SK-N-MC (cell line): Measurements from ENCODE around the gene TGM1.

Experiments
- DNase-seq: peaks from one replicate; pipeline ENCODE4 v3.0.0-alpha.2; 2011; ENCODE audit warnings: low read depth, low spot score
- H3K27ac ChIP-seq: fragments of 200-600 bp; sonication (generic); 2 replicates; pipeline ENCODE4 v1.5.1; 2016; ENCODE audit warnings: mixed run types
- H3K36me3 ChIP-seq: fragments of 200-600 bp; sonication (generic); 2 replicates; pipeline ENCODE4 v1.6.1; 2017; ENCODE audit warnings: antibody characterized with exemption, low read length, mixed read lengths; ENCODE audit not compliant: insufficient read depth
- H3K4me3 ChIP-seq: fragments of 200-600 bp; sonication (generic); 2 replicates; pipeline ENCODE4 v1.5.1; 2016
- H3K9ac ChIP-seq: fragments of 200-600 bp; sonication (generic); 2 replicates; pipeline ENCODE4 v1.8.0; 2017; ENCODE audit warnings: mixed run types, mixed read lengths; ENCODE audit not compliant: insufficient read length
- H3K9me3 ChIP-seq: fragments of 200-600 bp; sonication (generic); 2 replicates; pipeline ENCODE4 v1.6.1; 2017; ENCODE audit warnings: low read depth, mild to moderate bottlenecking, antibody characterized with exemption, low read length, moderate library complexity, mixed read lengths
- EZH2 ChIP-seq: fragments of 200-600 bp; sonication (generic); IDR thresholded peaks from one replicate; pipeline ENCODE4 v1.6.1; 2017; ENCODE audit warnings: antibody characterized with exemption
- FOXP2 ChIP-seq: optimal IDR thresholded peaks from 2 replicates; pipeline ENCODE3; 2011; ENCODE audit warnings: mild to moderate bottlenecking, moderate library complexity; ENCODE audit not compliant: insufficient read depth; ENCODE audit errors: extremely low read length, control extremely low read depth
- POLR2AphosphoS5 ChIP-seq: IDR thresholded peaks from 2 replicates; pipeline ENCODE4 v1.6.1; 2012; ENCODE audit warnings: mild to moderate bottlenecking, low read depth, low read length, borderline replicate concordance

Gene TGM1

GRCh38 chr14:24262821-24263733 is at the start of gene TGM1:
TSS of gene TGM1 (minus strand) at chr14:24263177. CDS start at chr14:24262352, 825 bp downstream.
- H3K27ac ChIP-seq = no peak within 1 kb of the TSS
- H3K9me3 ChIP-seq = no peaks in the 10 kb centered on the region
- DNase-seq = no peak
- H3K36me3 ChIP-seq = no peaks in the 10 kb centered on the region
- H3K9ac ChIP-seq = no peak within 1 kb of the TSS
- TF ChIP-seq EZH2 (no peak), FOXP2 (no peak), POLR2AphosphoS5 (no peak)
- H3K4me3 ChIP-seq = no peak within 1 kb of the TSS

GRCh38 chr14:24311837-24312615 is 49.0 kb upstream of the TGM1 start:
- Histone ChIP-seq H3K9me3 (no peaks in the 10 kb centered on the region), H3K27ac (no peak overlapping the region), H3K36me3 (0 out of 2 replicates have a peak, but pooled peaks cover under 1% of the 10 kb centered on the region), H3K9ac (no peak overlapping the region), H3K4me3 (no peak overlapping the region)
- TF ChIP-seq FOXP2 = no peak
- no peak for TF ChIP-seq EZH2
- no peak for TF ChIP-seq POLR2AphosphoS5
- no peak for DNase-seq

GRCh38 chr14:24310646-24311604 is 47.9 kb upstream of the TGM1 start, which contains the start of gene LTB4R:
TSS of gene LTB4R (plus strand) at chr14:24311502. CDS start at chr14:24315652, 4,150 bp downstream.
- peaks cover 9% of the 10 kb centered on the region; the same call in 1 of the 2 replicates for H3K36me3 ChIP-seq
- H3K4me3 ChIP-seq = no peak within 1 kb of the TSS
- no peak within 1 kb of the TSS for H3K9ac ChIP-seq
- DNase-seq = no peak
- H3K27ac ChIP-seq = no peak within 1 kb of the TSS
- H3K9me3 ChIP-seq = no peaks in the 10 kb centered on the region
- TF ChIP-seq FOXP2 (no peak), EZH2 (no peak), POLR2AphosphoS5 (no peak)

GRCh38 chr14:24310265-24310645 is 47.3 kb upstream of the TGM1 start:
- H3K4me3 ChIP-seq = no peak overlapping the region
- H3K27ac ChIP-seq = no peak overlapping the region

GRCh38 chr14:24309538-24310264 is 46.7 kb upstream of the TGM1 start, which contains the start of gene LTB4R2:
TSS of gene LTB4R2 (plus strand) at chr14:24310140. CDS start at chr14:24310665, 525 bp downstream.
- Histone ChIP-seq H3K9ac (no peak within 1 kb of the TSS), H3K4me3 (no peak within 1 kb of the TSS), H3K9me3 (no peaks in the 10 kb centered on the region), H3K36me3 (peaks cover 21% of the 10 kb centered on the region; the same call in 1 of the 2 replicates), H3K27ac (no peak within 1 kb of the TSS)
- no peak for DNase-seq
- TF ChIP-seq POLR2AphosphoS5 = no peak
- no peak for TF ChIP-seq FOXP2
- TF ChIP-seq EZH2 = no peak

More at GRCh38 chr14:24310265-24310645, 47.3 kb upstream of the TGM1 start:
- Histone ChIP-seq H3K9me3 (no peaks in the 10 kb centered on the region), H3K9ac (no peak overlapping the region), H3K36me3 (peaks cover 15% of the 10 kb centered on the region; the same call in 1 of the 2 replicates)
- no peak for DNase-seq
- TF ChIP-seq EZH2 = no peak
- no peak for TF ChIP-seq POLR2AphosphoS5
- TF ChIP-seq FOXP2 = no peak

- peaks cover 32% of the 10 kb centered on the region for H3K36me3 ChIP-seq
These were observed 45.6 kb upstream of the TGM1 start for GRCh38 chr14:24308342-24309124.

More at GRCh38 chr14:24308342-24309124, 45.6 kb upstream of the TGM1 start:
- H3K9me3 ChIP-seq = no peaks in the 10 kb centered on the region
- H3K27ac ChIP-seq = no peak overlapping the region
- H3K4me3 ChIP-seq = no peak overlapping the region
- DNase-seq = no peak
- TF ChIP-seq EZH2 (no peak), POLR2AphosphoS5 (no peak), FOXP2 (no peak)
- H3K9ac ChIP-seq = no peak overlapping the region
